OCI-LY1 (cell line): ENCODE data around the gene PARD3B.

Experiments
- H2AFZ ChIP-seq: fragments of 200-600 bp; sonication (generic), shearing (Covaris generic); 2 replicates; pipeline ENCODE4 v1.6.0; 2014; ENCODE audit warnings: antibody characterized with exemption, mild to moderate bottlenecking, low read length
- H3F3A ChIP-seq: fragments of 200-600 bp; sonication (generic), shearing (Covaris generic); 2 replicates; pipeline ENCODE4 v1.6.0; 2014; ENCODE audit warnings: mild to moderate bottlenecking, antibody characterized with exemption, low read length, moderate library complexity; ENCODE audit not compliant: insufficient read depth
- H3K27ac ChIP-seq: fragments of 200-600 bp; sonication (generic); 2 replicates; pipeline ENCODE4 v1.5.1; 2014; ENCODE audit warnings: low read length, mixed run types, mild to moderate bottlenecking, low read depth; ENCODE audit not compliant: poor library complexity, severe bottlenecking
- H3K27me3 ChIP-seq: fragments of 200-600 bp; sonication (generic); 2 replicates; pipeline ENCODE4 v1.6.0; 2014; ENCODE audit warnings: antibody characterized with exemption, mild to moderate bottlenecking, low read length, moderate library complexity; ENCODE audit not compliant: insufficient read depth
- H3K36me3 ChIP-seq: fragments of 200-600 bp; sonication (generic); 2 replicates; pipeline ENCODE4 v1.6.1; 2014; ENCODE audit warnings: mild to moderate bottlenecking, antibody characterized with exemption, low read length, moderate library complexity, mixed read lengths; ENCODE audit not compliant: insufficient read depth
- H3K4me1 ChIP-seq: fragments of 200-600 bp; sonication (generic); 2 replicates; pipeline ENCODE4 v1.5.1; 2014; ENCODE audit warnings: mild to moderate bottlenecking, low read length, moderate library complexity; ENCODE audit not compliant: insufficient read depth, severe bottlenecking
- H3K4me2 ChIP-seq: fragments of 200-600 bp; sonication (generic), shearing (Covaris generic); 2 replicates; pipeline ENCODE4 v1.6.1; 2014; ENCODE audit warnings: low read length
- H3K4me3 ChIP-seq: fragments of 200-600 bp; sonication (generic); 2 replicates; pipeline ENCODE4 v1.5.1; 2014; ENCODE audit warnings: low read length, low read depth, mild to moderate bottlenecking, mixed read lengths; ENCODE audit not compliant: poor library complexity, severe bottlenecking
- H3K79me2 ChIP-seq: fragments of 200-600 bp; shearing (Covaris generic); 2 replicates; pipeline ENCODE4 v1.6.1; 2016; ENCODE audit warnings: mixed run types, low read length, mixed read lengths; ENCODE audit not compliant: insufficient read depth
- H3K9ac ChIP-seq: fragments of 200-600 bp; sonication (generic), shearing (Covaris generic); 2 replicates; pipeline ENCODE4 v1.6.1; 2014; ENCODE audit warnings: mild to moderate bottlenecking, low read length, mixed read lengths
- H3K9me2 ChIP-seq: fragments of 200-600 bp; sonication (generic), shearing (Covaris generic); 2 replicates; pipeline ENCODE4 v1.6.1; 2014; ENCODE audit warnings: low read depth, mild to moderate bottlenecking, low read length, mixed read lengths
- H3K9me3 ChIP-seq: fragments of 200-600 bp; shearing (Covaris generic); 2 replicates; pipeline ENCODE4 v1.6.1; 2014; ENCODE audit warnings: low read length, mixed read lengths
- H4K20me1 ChIP-seq: fragments of 200-600 bp; sonication (generic), shearing (Covaris generic); 2 replicates; pipeline ENCODE4 v1.6.0; 2016; ENCODE audit warnings: mild to moderate bottlenecking, low read length; ENCODE audit not compliant: insufficient read depth
- EZH2 ChIP-seq: fragments of 200-600 bp; sonication (generic), shearing (Covaris generic); IDR thresholded peaks from 2 replicates; pipeline ENCODE4 v1.8.0; 2017; ENCODE audit warnings: borderline replicate concordance, mixed run types, mild to moderate bottlenecking, antibody characterized with exemption, low read length, moderate library complexity, mixed read lengths
- TF ChIP-seq, protein P1 (sequence below): fragments of 200-600 bp; sonication (generic), shearing (Covaris generic); IDR thresholded peaks from 2 replicates; pipeline ENCODE4 v1.5.1; 2017; ENCODE audit warnings: mild to moderate bottlenecking, antibody characterized with exemption, low read length, moderate library complexity, mixed read lengths

PARD3B gene

GRCh38 chr2:205482399-205483081 lies 937.3 kb downstream of the PARD3B start:
- no peaks in the 10 kb centered on the region for H4K20me1 ChIP-seq
- no peaks in the 10 kb centered on the region for H3K79me2 ChIP-seq
- no peak overlapping the region for H3K9ac ChIP-seq
- no peaks in the 10 kb centered on the region for H3K9me2 ChIP-seq
- H3K36me3 ChIP-seq: no peaks in the 10 kb centered on the region
- no peak overlapping the region for H3K4me3 ChIP-seq
- no peaks in the 10 kb centered on the region for H3K27me3 ChIP-seq
- H3K27ac ChIP-seq: no peak overlapping the region
- H3K4me1 ChIP-seq: no peaks in the 10 kb centered on the region
- H3K9me3 ChIP-seq: no peaks in the 10 kb centered on the region
- no peak overlapping the region for H3K4me2 ChIP-seq
- H2AFZ ChIP-seq: no peak overlapping the region
- TF ChIP-seq, protein P1, sequence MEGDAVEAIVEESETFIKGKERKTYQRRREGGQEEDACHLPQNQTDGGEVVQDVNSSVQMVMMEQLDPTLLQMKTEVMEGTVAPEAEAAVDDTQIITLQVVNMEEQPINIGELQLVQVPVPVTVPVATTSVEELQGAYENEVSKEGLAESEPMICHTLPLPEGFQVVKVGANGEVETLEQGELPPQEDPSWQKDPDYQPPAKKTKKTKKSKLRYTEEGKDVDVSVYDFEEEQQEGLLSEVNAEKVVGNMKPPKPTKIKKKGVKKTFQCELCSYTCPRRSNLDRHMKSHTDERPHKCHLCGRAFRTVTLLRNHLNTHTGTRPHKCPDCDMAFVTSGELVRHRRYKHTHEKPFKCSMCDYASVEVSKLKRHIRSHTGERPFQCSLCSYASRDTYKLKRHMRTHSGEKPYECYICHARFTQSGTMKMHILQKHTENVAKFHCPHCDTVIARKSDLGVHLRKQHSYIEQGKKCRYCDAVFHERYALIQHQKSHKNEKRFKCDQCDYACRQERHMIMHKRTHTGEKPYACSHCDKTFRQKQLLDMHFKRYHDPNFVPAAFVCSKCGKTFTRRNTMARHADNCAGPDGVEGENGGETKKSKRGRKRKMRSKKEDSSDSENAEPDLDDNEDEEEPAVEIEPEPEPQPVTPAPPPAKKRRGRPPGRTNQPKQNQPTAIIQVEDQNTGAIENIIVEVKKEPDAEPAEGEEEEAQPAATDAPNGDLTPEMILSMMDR: no peak
- no peak for TF ChIP-seq EZH2
- no peaks in the 10 kb centered on the region for H3F3A ChIP-seq

- no peaks in the 10 kb centered on the region for H4K20me1 ChIP-seq
- no peaks in the 10 kb centered on the region for H3F3A ChIP-seq
- H3K4me1 ChIP-seq: no peaks in the 10 kb centered on the region
- no peak overlapping the region for H2AFZ ChIP-seq
- H3K36me3 ChIP-seq: no peaks in the 10 kb centered on the region
- no peak overlapping the region for H3K4me2 ChIP-seq
- H3K4me3 ChIP-seq: no peak overlapping the region
- no peaks in the 10 kb centered on the region for H3K79me2 ChIP-seq
- no peaks in the 10 kb centered on the region for H3K9me3 ChIP-seq
- no peak overlapping the region for H3K9ac ChIP-seq
- H3K27me3 ChIP-seq: no peaks in the 10 kb centered on the region
- H3K9me2 ChIP-seq: no peaks in the 10 kb centered on the region
- no peak for TF ChIP-seq EZH2
- TF ChIP-seq, protein P1: no peak
- no peak overlapping the region for H3K27ac ChIP-seq
Measured at GRCh38 chr2:205483095-205483494, 937.8 kb downstream of the PARD3B start.

DNA sequence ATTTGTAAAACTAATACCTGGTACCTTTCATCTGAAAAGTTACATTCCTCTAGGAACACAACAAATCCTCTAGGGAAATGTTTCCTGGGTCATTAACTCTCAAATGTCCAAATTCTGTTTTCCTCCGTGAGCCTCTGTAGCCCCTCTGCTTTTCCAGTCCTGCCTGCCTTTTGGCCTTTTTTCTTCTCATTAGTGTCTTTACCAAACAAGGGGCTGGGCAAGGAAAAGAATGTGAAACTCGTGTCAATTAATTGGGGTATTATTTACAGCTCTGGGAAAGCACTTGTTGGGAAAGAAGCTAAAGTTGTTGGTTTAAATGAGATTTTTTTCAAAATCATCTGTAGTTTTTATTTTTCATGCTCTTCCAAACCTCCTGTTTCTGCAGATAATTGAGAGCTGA lies 938.9 kb downstream of the PARD3B start:
- Histone ChIP-seq H2AFZ (no peak overlapping the region), H3K9me2 (no peaks in the 10 kb centered on the region), H3K4me3 (no peak overlapping the region), H3K36me3 (no peaks in the 10 kb centered on the region), H4K20me1 (no peaks in the 10 kb centered on the region), H3K9me3 (no peaks in the 10 kb centered on the region), H3K9ac (no peak overlapping the region), H3K4me1 (no peaks in the 10 kb centered on the region), H3K27ac (no peak overlapping the region), H3K4me2 (no peak overlapping the region), H3F3A (no peaks in the 10 kb centered on the region), H3K27me3 (no peaks in the 10 kb centered on the region), H3K79me2 (no peaks in the 10 kb centered on the region)
- TF ChIP-seq EZH2: no peak
- TF ChIP-seq, protein P1: no peak
